Karpas-422 (cell line): ENCODE results near the gene MYBPHL. TPM values are rescaled to one million over a fixed set of nuclear protein-coding genes. Genes with fewer than 3 reads are reported as not detected.
A peak's percentile ranks its signal among the peaks of the same experiment; 100 is the strongest.
"Not testable (repeated sequence)": the region's sequence is repeated elsewhere in the genome, so short reads cannot be mapped to it uniquely, and the experiment has no call there.

Source experiments
- DNase-seq: peaks from one replicate; pipeline ENCODE4 v3.0.0-alpha.2; 2015
- H2AFZ ChIP-seq: fragments of 200-600 bp; sonication (generic); 2 replicates; pipeline ENCODE4 v1.6.1; 2014; ENCODE audit warnings: antibody characterized with exemption, low read length, mixed read lengths
- H3K27ac ChIP-seq: fragments of 200-600 bp; sonication (generic); 2 replicates; pipeline ENCODE4 v1.5.1; 2014; ENCODE audit warnings: mild to moderate bottlenecking, low read length, moderate library complexity
- H3K27me3 ChIP-seq: fragments of 200-600 bp; sonication (generic); 2 replicates; pipeline ENCODE4 v1.6.1; 2014; ENCODE audit warnings: low read length, mixed read lengths
- H3K36me3 ChIP-seq: fragments of 200-600 bp; sonication (generic); 2 replicates; pipeline ENCODE4 v1.6.1; 2014; ENCODE audit warnings: low read length, mixed read lengths; ENCODE audit not compliant: insufficient read depth
- H3K4me1 ChIP-seq: fragments of 200-600 bp; sonication (generic); 2 replicates; pipeline ENCODE4 v1.6.1; 2014; ENCODE audit warnings: mild to moderate bottlenecking, low read length, mixed read lengths
- H3K4me2 ChIP-seq: fragments of 200-600 bp; sonication (generic); 2 replicates; pipeline ENCODE4 v1.6.1; 2014; ENCODE audit warnings: low read length, low read depth, mild to moderate bottlenecking; ENCODE audit not compliant: poor library complexity, severe bottlenecking
- H3K4me3 ChIP-seq: fragments of 200-600 bp; sonication (generic); 2 replicates; pipeline ENCODE4 v1.5.1; 2014; ENCODE audit warnings: mild to moderate bottlenecking, antibody characterized with exemption, low read length, mixed read lengths
- H3K79me2 ChIP-seq: fragments of 200-600 bp; sonication (generic); 2 replicates; pipeline ENCODE4 v1.6.1; 2014; ENCODE audit warnings: mild to moderate bottlenecking, low read length, mixed read lengths
- H3K9ac ChIP-seq: fragments of 200-600 bp; sonication (generic); 2 replicates; pipeline ENCODE4 v1.6.0; 2014; ENCODE audit warnings: low read length
- H3K9me2 ChIP-seq: fragments of 200-600 bp; sonication (generic), shearing (Covaris generic); replicated peaks from 2 replicates; pipeline ENCODE4 v1.6.0; 2014; ENCODE audit warnings: mild to moderate bottlenecking, low read length, moderate library complexity; ENCODE audit not compliant: insufficient read depth
- H3K9me3 ChIP-seq: fragments of 300-700, 200-600 bp; sonication (generic); 2 replicates; pipeline ENCODE4 v1.6.1; 2014; ENCODE audit warnings: low read length, mixed read lengths
- H4K20me1 ChIP-seq: fragments of 200-600 bp; sonication (generic); 2 replicates; pipeline ENCODE4 v1.6.1; 2014; ENCODE audit warnings: mild to moderate bottlenecking, antibody characterized with exemption, low read length, low read depth; ENCODE audit not compliant: insufficient read depth
- total RNA-seq: library from RNA; depleted of rRNA; stranded (reverse); fragments of >200 nt; shearing (Covaris generic); gene quantifications from 2 replicates; pipeline ENCODE4 v1.2.3, GENCODE V29; 2014; ENCODE audit warnings: low replicate concordance

Gene MYBPHL
- total RNA-seq, 1 experiment from 2014 or later, result 4.3 TPM

GRCh38 chr1:109290998-109291397 lies 15.8 kb downstream of the MYBPHL start:
- H3K79me2 ChIP-seq, result no peaks in the 10 kb centered on the region
- DNase-seq, result no peak
- H3K9me2 ChIP-seq, result no peaks in the 10 kb centered on the region
- no peaks in the 10 kb centered on the region for H3K27me3 ChIP-seq
- no peak overlapping the region for H3K27ac ChIP-seq
- no peak overlapping the region for H3K9ac ChIP-seq
- peaks cover 26% of the 10 kb centered on the region for H3K4me1 ChIP-seq
- H3K9me3 ChIP-seq, result no peaks in the 10 kb centered on the region
- no peak overlapping the region for H2AFZ ChIP-seq
- H4K20me1 ChIP-seq, result no peaks in the 10 kb centered on the region
- H3K36me3 ChIP-seq, result no peaks in the 10 kb centered on the region
- H3K4me2 ChIP-seq, result no peak overlapping the region
- H3K4me3 ChIP-seq, result no peak overlapping the region

GRCh38 chr1:109290137-109290536 lies 16.7 kb downstream of the MYBPHL start:
- no peak overlapping the region for H3K27ac ChIP-seq
- H3K4me2 ChIP-seq, result no peak overlapping the region
- no peak overlapping the region for H3K9ac ChIP-seq

GRCh38 chr1:109286762-109287161 lies 20.0 kb downstream of the MYBPHL start:
- not testable (repeated sequence) for H3K27me3 ChIP-seq, H2AFZ ChIP-seq, H3K4me3 ChIP-seq, H3K9me3 ChIP-seq, H3K79me2 ChIP-seq, H3K36me3 ChIP-seq, H3K4me2 ChIP-seq, DNase-seq, H3K9me2 ChIP-seq, H3K27ac ChIP-seq, H3K9ac ChIP-seq, H4K20me1 ChIP-seq
- H3K4me1 ChIP-seq, result peaks cover 27% of the 10 kb centered on the region

More at GRCh38 chr1:109290137-109290536, 16.7 kb downstream of the MYBPHL start:
- Histone ChIP-seq H3K4me3 (no peak overlapping the region), H3K79me2 (no peaks in the 10 kb centered on the region), H3K9me3 (no peaks in the 10 kb centered on the region), H3K9me2 (no peaks in the 10 kb centered on the region), H2AFZ (no peak overlapping the region), H3K36me3 (no peaks in the 10 kb centered on the region), H3K4me1 (peaks cover 18% of the 10 kb centered on the region), H3K27me3 (no peaks in the 10 kb centered on the region), H4K20me1 (no peaks in the 10 kb centered on the region)
- DNase-seq, result no peak

- peak overlapping the region; percentile 76 for H2AFZ ChIP-seq
- peak overlapping the region; percentile 86 for H3K4me2 ChIP-seq
- H3K9me3 ChIP-seq, result no peaks in the 10 kb centered on the region
- peak overlapping the region; percentile 87 for H3K4me3 ChIP-seq
- no peaks in the 10 kb centered on the region for H4K20me1 ChIP-seq
- DNase-seq, result no peak
- no peaks in the 10 kb centered on the region for H3K27me3 ChIP-seq
- H3K9me2 ChIP-seq, result no peaks in the 10 kb centered on the region
- peak overlapping the region; percentile 88 for H3K9ac ChIP-seq
- peaks cover 24% of the 10 kb centered on the region for H3K4me1 ChIP-seq
- peak overlapping the region; percentile 20; the same call in 1 of the 2 replicates for H3K27ac ChIP-seq
- H3K79me2 ChIP-seq, result no peaks in the 10 kb centered on the region
- no peaks in the 10 kb centered on the region for H3K36me3 ChIP-seq
These were observed 22.8 kb downstream of the MYBPHL start for GRCh38 chr1:109283748-109284600.

- H4K20me1 ChIP-seq, result no peaks in the 10 kb centered on the region
- H3K79me2 ChIP-seq, result no peaks in the 10 kb centered on the region
- H3K4me1 ChIP-seq, result peaks cover 24% of the 10 kb centered on the region
- H3K9ac ChIP-seq, result peak within 1 kb of the TSS; percentile 88
- peak within 1 kb of the TSS; percentile 87 for H3K4me3 ChIP-seq
- no peaks in the 10 kb centered on the region for H3K36me3 ChIP-seq
- H3K9me3 ChIP-seq, result no peaks in the 10 kb centered on the region
- no peaks in the 10 kb centered on the region for H3K9me2 ChIP-seq
- H3K4me2 ChIP-seq, result peak within 1 kb of the TSS; percentile 86
- no peaks in the 10 kb centered on the region for H3K27me3 ChIP-seq
- peak within 1 kb of the TSS; percentile 20 for H3K27ac ChIP-seq
- peak within 1 kb of the TSS; percentile 76 for H2AFZ ChIP-seq
- peak; percentile 96 for DNase-seq
These were observed 23.7 kb downstream of the MYBPHL start, which contains the start of gene PSRC1 for GRCh38 chr1:109282952-109283747. Gene PSRC1 (minus strand): TSS chr1:109283145.

- Histone ChIP-seq H3K79me2 (no peaks in the 10 kb centered on the region), H2AFZ (peak overlapping the region; percentile 76), H3K9ac (peak overlapping the region; percentile 88), H3K36me3 (no peaks in the 10 kb centered on the region), H3K4me3 (peak overlapping the region; percentile 87), H3K4me1 (peaks cover 24% of the 10 kb centered on the region), H3K4me2 (peak overlapping the region; percentile 86), H3K27ac (no peak overlapping the region), H3K9me2 (no peaks in the 10 kb centered on the region), H3K9me3 (no peaks in the 10 kb centered on the region), H3K27me3 (no peaks in the 10 kb centered on the region), H4K20me1 (no peaks in the 10 kb centered on the region)
- DNase-seq, result no peak
These were observed 24.3 kb downstream of the MYBPHL start for GRCh38 chr1:109282497-109282951.

GRCh38 chr1:109281680-109282496 lies 24.9 kb downstream of the MYBPHL start:
- Histone ChIP-seq H3K4me2 (peak overlapping the region; percentile 86), H3K4me3 (peak overlapping the region; percentile 87), H3K36me3 (no peaks in the 10 kb centered on the region), H2AFZ (no peak overlapping the region; the same call in 1 of the 2 replicates), H3K9me2 (no peaks in the 10 kb centered on the region), H3K4me1 (peaks cover 27% of the 10 kb centered on the region), H3K27me3 (no peaks in the 10 kb centered on the region), H3K79me2 (no peaks in the 10 kb centered on the region), H3K9ac (peak overlapping the region; percentile 88), H3K9me3 (no peaks in the 10 kb centered on the region), H3K27ac (no peak overlapping the region), H4K20me1 (no peaks in the 10 kb centered on the region)
- no peak for DNase-seq
